22Rv1 (cell line): ENCODE data around the gene ATP8B3.

ENCODE experiments used
- CTCF ChIP-seq: fragments of 450-650 bp; IDR thresholded peaks from 2 replicates; pipeline ENCODE4 v1.5.1; 2017; ENCODE audit warnings: mild to moderate bottlenecking
- ZFX ChIP-seq: fragments of 450-650 bp; IDR thresholded peaks from 2 replicates; pipeline ENCODE4 v1.6.1; 2017; ENCODE audit warnings: antibody characterized with exemption, borderline replicate concordance

- TF ChIP-seq CTCF: no peak
- TF ChIP-seq ZFX: no peak
These were observed 2.9 kb upstream of the ATP8B3 start for GRCh38 chr19:1814833-1815604.
